ENCODE results near the gene FYCO1.
A peak's percentile ranks its signal among the peaks of the same experiment; 100 is the strongest.

FYCO1 gene

DNA sequence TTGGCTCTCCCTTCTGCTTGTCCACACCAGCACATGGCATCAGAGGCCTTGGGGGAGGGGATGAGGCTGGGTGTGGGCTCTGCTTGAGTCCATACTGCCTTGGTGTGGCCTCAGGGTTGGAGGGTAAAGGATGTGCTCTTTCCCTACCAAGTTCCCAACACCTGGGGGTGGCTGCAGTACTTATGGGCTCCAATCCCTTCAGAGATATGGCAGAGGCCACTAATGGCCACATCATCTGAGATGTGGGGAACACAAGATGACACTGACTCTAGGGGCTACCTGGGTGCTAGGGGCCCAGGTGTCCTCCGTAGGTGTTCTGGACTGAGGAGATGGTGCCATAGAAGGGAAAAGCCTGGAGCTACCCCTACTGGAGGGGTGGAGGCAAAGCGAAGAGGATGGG is 45.5 kb downstream of the FYCO1 start:
- no peaks in the 10 kb centered on the region for H3K9me3 Mint-ChIP-seq
- H3K27ac Mint-ChIP-seq: no peak overlapping the region
- H3K27me3 Mint-ChIP-seq: no peaks in the 10 kb centered on the region
- H3K36me3 Mint-ChIP-seq: peaks cover 79% of the 10 kb centered on the region
- ATAC-seq: no peak
- H3K4me3 Mint-ChIP-seq: no peak overlapping the region
- no peaks in the 10 kb centered on the region for H3K4me1 Mint-ChIP-seq

DNA sequence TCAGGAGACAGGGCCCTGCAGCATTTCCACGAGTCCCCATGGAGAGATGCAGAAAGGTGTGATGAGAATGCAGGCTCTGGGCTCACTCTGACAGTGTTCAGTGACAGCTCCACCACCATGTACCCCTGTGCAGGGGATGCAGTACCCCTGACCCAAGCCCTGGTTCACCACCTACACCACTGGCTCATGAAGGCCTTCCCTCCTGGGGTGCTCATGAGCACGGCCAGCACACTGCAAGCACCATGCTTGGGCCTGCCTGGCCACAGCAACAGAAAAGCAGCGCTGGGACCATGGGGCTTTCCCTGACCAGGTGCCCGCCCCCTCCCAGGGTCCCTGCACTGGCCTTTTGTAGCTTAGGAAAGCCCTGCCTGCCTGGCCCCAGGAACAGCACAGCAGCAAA is 46.2 kb downstream of the FYCO1 start:
- Mint-ChIP-seq H3K4me1 (no peaks in the 10 kb centered on the region), H3K9me3 (no peaks in the 10 kb centered on the region), H3K36me3 (peaks cover 74% of the 10 kb centered on the region), H3K4me3 (no peak overlapping the region), H3K27ac (no peak overlapping the region), H3K27me3 (no peaks in the 10 kb centered on the region)
- ATAC-seq: no peak

GRCh38 chr3:45948881-45949280 is 46.7 kb downstream of the FYCO1 start:
- Mint-ChIP-seq H3K9me3 (no peaks in the 10 kb centered on the region), H3K27ac (no peak overlapping the region), H3K4me3 (no peak overlapping the region), H3K4me1 (no peaks in the 10 kb centered on the region), H3K36me3 (peaks cover 69% of the 10 kb centered on the region), H3K27me3 (no peaks in the 10 kb centered on the region)
- no peak for ATAC-seq

GRCh38 chr3:45948311-45948781 is 47.3 kb downstream of the FYCO1 start:
- H3K9me3 Mint-ChIP-seq: no peaks in the 10 kb centered on the region
- no peak overlapping the region for H3K4me3 Mint-ChIP-seq
- no peak for ATAC-seq
- peaks cover 67% of the 10 kb centered on the region for H3K36me3 Mint-ChIP-seq
- H3K27me3 Mint-ChIP-seq: no peaks in the 10 kb centered on the region
- H3K27ac Mint-ChIP-seq: no peak overlapping the region
- H3K4me1 Mint-ChIP-seq: no peaks in the 10 kb centered on the region

DNA sequence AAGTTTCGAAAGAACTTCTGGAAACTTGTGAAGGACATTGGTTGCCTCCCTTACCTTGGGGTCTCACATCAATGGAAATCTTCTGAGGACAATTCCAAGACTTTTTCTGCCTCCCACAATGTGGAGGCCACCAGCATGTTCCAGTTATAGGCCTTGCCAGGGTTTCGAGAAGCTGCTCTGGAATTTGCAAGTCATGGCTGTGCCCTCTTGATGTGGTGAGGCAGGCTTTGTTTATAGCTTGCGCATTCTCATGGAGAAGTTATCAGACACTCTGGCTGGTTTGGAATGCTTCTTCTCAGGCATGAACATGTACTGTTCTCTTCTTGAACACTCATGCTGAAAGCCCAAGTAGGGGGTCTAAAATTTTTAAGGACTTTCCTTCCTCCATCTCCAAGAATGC is 48.3 kb downstream of the FYCO1 start:
- ATAC-seq: no peak
- Mint-ChIP-seq H3K27me3 (no peaks in the 10 kb centered on the region), H3K36me3 (peaks cover 58% of the 10 kb centered on the region), H3K4me1 (no peaks in the 10 kb centered on the region), H3K9me3 (no peaks in the 10 kb centered on the region), H3K27ac (no peak overlapping the region), H3K4me3 (no peak overlapping the region)

GRCh38 chr3:45946875-45947274 is 48.7 kb downstream of the FYCO1 start:
- H3K4me1 Mint-ChIP-seq: no peaks in the 10 kb centered on the region
- H3K9me3 Mint-ChIP-seq: no peaks in the 10 kb centered on the region

DNA sequence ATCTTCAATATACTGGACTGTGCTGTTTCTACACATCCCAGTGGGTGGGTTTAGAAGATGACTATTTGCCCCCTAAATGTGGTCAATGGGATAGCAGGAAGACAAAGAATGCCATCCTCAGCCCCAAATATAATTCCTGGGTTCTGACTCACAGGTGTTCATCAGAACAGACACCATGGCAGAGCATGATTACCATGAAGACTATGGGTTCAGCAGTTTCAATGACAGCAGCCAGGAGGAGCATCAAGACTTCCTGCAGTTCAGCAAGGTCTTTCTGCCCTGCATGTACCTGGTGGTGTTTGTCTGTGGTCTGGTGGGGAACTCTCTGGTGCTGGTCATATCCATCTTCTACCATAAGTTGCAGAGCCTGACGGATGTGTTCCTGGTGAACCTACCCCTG is 49.3 kb downstream of the FYCO1 start:
- ATAC-seq: no peak
- Mint-ChIP-seq H3K36me3 (peaks cover 47% of the 10 kb centered on the region), H3K4me1 (no peaks in the 10 kb centered on the region), H3K27ac (no peak overlapping the region), H3K27me3 (no peaks in the 10 kb centered on the region), H3K4me3 (no peak overlapping the region), H3K9me3 (no peaks in the 10 kb centered on the region)

More at GRCh38 chr3:45946875-45947274, 48.7 kb downstream of the FYCO1 start:
- H3K27ac Mint-ChIP-seq: no peak overlapping the region
- no peak for ATAC-seq
- no peak overlapping the region for H3K4me3 Mint-ChIP-seq
- H3K36me3 Mint-ChIP-seq: peaks cover 53% of the 10 kb centered on the region
- H3K27me3 Mint-ChIP-seq: no peaks in the 10 kb centered on the region

- ATAC-seq: no peak
- no peaks in the 10 kb centered on the region for H3K27me3 Mint-ChIP-seq
- no peaks in the 10 kb centered on the region for H3K4me1 Mint-ChIP-seq
- H3K9me3 Mint-ChIP-seq: no peaks in the 10 kb centered on the region
- H3K36me3 Mint-ChIP-seq: peaks cover 48% of the 10 kb centered on the region
- H3K4me3 Mint-ChIP-seq: no peak overlapping the region
- H3K27ac Mint-ChIP-seq: no peak overlapping the region
Measured at GRCh38 chr3:45944830-45945620, 50.6 kb downstream of the FYCO1 start.

DNA sequence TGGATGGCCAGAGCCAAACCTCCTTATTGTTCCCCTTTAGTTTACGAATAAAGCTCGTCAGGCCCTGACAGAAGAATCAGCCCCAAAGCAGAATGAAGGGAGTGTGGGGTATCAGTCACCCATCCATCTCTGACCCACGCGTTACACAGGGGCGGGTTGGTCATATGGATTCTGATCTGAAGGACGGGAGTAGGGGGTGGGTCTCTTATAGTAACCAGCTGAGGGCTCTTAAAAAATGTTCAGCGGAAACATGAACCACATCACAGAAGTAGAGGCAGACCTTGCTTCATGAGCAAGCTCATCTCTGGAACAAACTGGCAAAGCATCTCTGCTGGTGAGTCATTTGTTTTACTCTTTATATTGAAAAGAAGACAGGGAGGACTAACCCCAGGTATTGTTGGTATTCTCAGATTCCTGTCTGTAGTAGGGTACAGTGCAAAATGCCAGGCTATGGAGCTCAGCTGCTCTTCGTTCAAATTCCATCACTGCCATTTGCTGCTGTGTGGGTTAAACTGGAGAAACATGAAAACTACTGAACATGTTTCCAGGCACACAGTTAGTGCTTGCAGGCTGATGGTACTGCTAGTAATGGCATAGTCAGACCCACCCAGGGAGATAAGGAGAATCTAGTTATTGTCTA is 52.3 kb downstream of the FYCO1 start, which contains the start of gene CXCR6:
Gene CXCR6 (plus strand): TSS at position 258 of the 640 bp plus-strand sequence. CDS start 3,018 bp downstream, outside the sequence.
- Mint-ChIP-seq H3K9me3 (no peaks in the 10 kb centered on the region), H3K36me3 (peaks cover 36% of the 10 kb centered on the region), H3K4me3 (no peak within 1 kb of the TSS), H3K27ac (no peak within 1 kb of the TSS), H3K27me3 (no peaks in the 10 kb centered on the region), H3K4me1 (peaks cover 12% of the 10 kb centered on the region)
- ATAC-seq: no peak

DNA sequence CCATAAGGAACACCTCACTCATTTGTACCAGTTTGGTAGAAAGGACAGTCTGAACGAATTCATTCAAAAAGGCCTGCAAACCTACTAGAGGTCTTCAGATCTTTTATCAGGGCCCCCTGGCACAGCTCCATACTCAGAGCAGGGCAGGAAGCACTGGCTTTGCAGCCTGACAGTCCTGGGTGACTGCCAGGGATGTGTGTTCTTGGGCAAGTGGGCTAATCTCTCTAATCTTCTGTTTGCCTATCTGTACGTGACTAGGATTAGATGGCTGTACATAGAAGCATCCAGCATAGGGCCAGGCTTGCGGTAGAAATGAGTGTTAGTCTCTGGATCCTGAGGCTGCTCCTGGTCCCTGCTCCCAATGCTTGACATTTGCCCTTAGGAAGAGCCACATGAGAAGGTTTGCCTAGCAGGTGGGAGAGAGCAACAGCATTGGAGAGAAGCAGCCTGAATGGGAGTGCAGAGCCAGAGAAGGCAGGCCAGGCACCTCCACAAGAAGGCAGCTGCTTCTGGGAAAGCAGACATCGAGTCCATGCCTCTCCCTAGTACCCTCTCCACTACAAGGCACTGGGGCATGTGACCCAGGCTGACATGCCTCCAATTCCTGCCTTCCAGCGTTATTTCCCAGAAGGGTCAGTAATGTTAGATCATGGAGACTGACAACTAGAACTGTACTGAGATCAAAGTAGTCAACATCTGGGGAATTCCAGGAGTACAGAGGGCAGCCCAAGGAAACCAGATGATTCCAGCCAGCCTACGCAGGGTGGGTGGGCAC is 53.4 kb downstream of the FYCO1 start:
- no peak overlapping the region for H3K4me3 Mint-ChIP-seq
- ATAC-seq: no peak
- H3K27ac Mint-ChIP-seq: no peak overlapping the region
- peaks cover 12% of the 10 kb centered on the region for H3K4me1 Mint-ChIP-seq
- H3K27me3 Mint-ChIP-seq: no peaks in the 10 kb centered on the region
- H3K9me3 Mint-ChIP-seq: no peaks in the 10 kb centered on the region
- H3K36me3 Mint-ChIP-seq: peaks cover 28% of the 10 kb centered on the region

- H3K27ac Mint-ChIP-seq: no peak overlapping the region
- no peaks in the 10 kb centered on the region for H3K9me3 Mint-ChIP-seq
- ATAC-seq: no peak
- no peaks in the 10 kb centered on the region for H3K27me3 Mint-ChIP-seq
- H3K36me3 Mint-ChIP-seq: peaks cover 17% of the 10 kb centered on the region
- H3K4me1 Mint-ChIP-seq: peaks cover 12% of the 10 kb centered on the region
- H3K4me3 Mint-ChIP-seq: no peak overlapping the region
Measured at GRCh38 chr3:45940781-45941365, 54.8 kb downstream of the FYCO1 start.

- H3K4me3 Mint-ChIP-seq: no peak overlapping the region
- H3K27ac Mint-ChIP-seq: no peak overlapping the region
- H3K9me3 Mint-ChIP-seq: no peaks in the 10 kb centered on the region
- ATAC-seq: no peak
- H3K36me3 Mint-ChIP-seq: peaks cover 16% of the 10 kb centered on the region
- no peaks in the 10 kb centered on the region for H3K27me3 Mint-ChIP-seq
- H3K4me1 Mint-ChIP-seq: peaks cover 12% of the 10 kb centered on the region
Measured at GRCh38 chr3:45940004-45940780, 55.4 kb downstream of the FYCO1 start.

GRCh38 chr3:45939341-45939771 is 56.3 kb downstream of the FYCO1 start:
- ATAC-seq: peak; percentile 36
- Mint-ChIP-seq H3K27me3 (no peaks in the 10 kb centered on the region), H3K27ac (no peak overlapping the region), H3K4me3 (no peak overlapping the region), H3K36me3 (peaks cover 18% of the 10 kb centered on the region), H3K4me1 (peaks cover 12% of the 10 kb centered on the region), H3K9me3 (no peaks in the 10 kb centered on the region)

GRCh38 chr3:45938864-45939263 is 56.8 kb downstream of the FYCO1 start:
- H3K4me3 Mint-ChIP-seq: no peak overlapping the region
- H3K27me3 Mint-ChIP-seq: no peaks in the 10 kb centered on the region
- H3K4me1 Mint-ChIP-seq: peaks cover 12% of the 10 kb centered on the region
- peak; percentile 92 for ATAC-seq
- H3K9me3 Mint-ChIP-seq: no peaks in the 10 kb centered on the region
- H3K36me3 Mint-ChIP-seq: peaks cover 23% of the 10 kb centered on the region
- H3K27ac Mint-ChIP-seq: no peak overlapping the region

Measured in stimulated activated memory B cell treated with anti-CD40 and anti-IgM and Interleukin-4, amounts not matched to agents 10 μg/mL and 1 μg/mL and 100 μg/mL, for 72 hours (primary cell).